Natural killer cell (primary cell): ENCODE results near the gene SLC6A11. TPM values are rescaled to one million over a fixed set of nuclear protein-coding genes. Genes with fewer than 3 reads are reported as not detected.

Experiments
- ATAC-seq, 3 donors: fragments of 150-1000 bp in 2 of 3; fragments of 200-7000 bp in 1 of 3; cut with Tn5 transposase; 1 replicate in 1 of 3; 2 replicates in 2 of 3; pipeline ENCODE4 v1.10.0; 2021; ENCODE audit warnings: mild to moderate bottlenecking in 2 of 3, moderate library complexity in 2 of 3
- DNase-seq, 2 donors: peaks; one replicate each; pipeline versions ENCODE4 v3.0.0 to v3.0.0-alpha.2; 2013 to 2021; ENCODE audit warnings: mixed read lengths in 1 of 2
- H3K27ac ChIP-seq: one replicate; pipeline ENCODE4 v1.5.1; 2013; ENCODE audit warnings: mild to moderate bottlenecking, low read length
- H3K27me3 ChIP-seq: one replicate; pipeline ENCODE4 v1.6.1; 2013; ENCODE audit warnings: low read length; ENCODE audit not compliant: control insufficient read depth, insufficient read depth
- H3K36me3 ChIP-seq: one replicate; pipeline ENCODE4 v1.6.1; 2013; ENCODE audit warnings: low read length; ENCODE audit not compliant: control insufficient read depth, insufficient read depth
- H3K4me1 ChIP-seq: one replicate; pipeline ENCODE4 v1.6.1; 2013; ENCODE audit warnings: low read length; ENCODE audit not compliant: control insufficient read depth, insufficient read depth
- H3K4me3 ChIP-seq: one replicate; pipeline ENCODE4 v1.5.1; 2013; ENCODE audit warnings: low read length
- H3K9me3 ChIP-seq: one replicate; pipeline ENCODE4 v1.6.1; 2013; ENCODE audit warnings: low read length; ENCODE audit not compliant: control insufficient read depth, insufficient read depth
- H3K27ac Mint-ChIP-seq, 2 donors: one replicate each; pipeline ENCODE4 v1.8.0; 2022; ENCODE audit warnings: mild to moderate bottlenecking in 2 of 2, mixed read lengths in 2 of 2, moderate library complexity in 1 of 2
- H3K27me3 Mint-ChIP-seq, 2 donors: one replicate each; pipeline ENCODE4 v1.8.0; 2022; ENCODE audit warnings: low read depth in 2 of 2, mixed read lengths in 2 of 2
- H3K36me3 Mint-ChIP-seq: one replicate; pipeline ENCODE4 v1.8.0; 2022; ENCODE audit warnings: mixed read lengths
- H3K4me1 Mint-ChIP-seq, 2 donors: one replicate each; pipeline ENCODE4 v1.8.0; 2022; ENCODE audit warnings: mixed read lengths in 2 of 2
- H3K4me3 Mint-ChIP-seq: one replicate; pipeline ENCODE4 v1.8.0; 2022; ENCODE audit warnings: mild to moderate bottlenecking, moderate library complexity, mixed read lengths
- H3K9me3 Mint-ChIP-seq, 2 donors: one replicate each; pipeline ENCODE4 v1.8.0; 2022; ENCODE audit warnings: mixed read lengths in 2 of 2
- CTCF ChIP-seq: fragments of 200-600 bp; IDR thresholded peaks from one replicate; pipeline ENCODE4 v1.8.0; 2022; ENCODE audit warnings: antibody characterized with exemption
- WGBS: methylation state at CpG from one replicate; pipeline ENCODE4 v1.1.7; 2013; ENCODE audit warnings: missing lambda C conversion rate; ENCODE audit not compliant: insufficient coverage; 5-methylcytosine and 5-hydroxymethylcytosine counted together
- intact Hi-C: fragments of 100-400 bp; cut with micrococcal nuclease; formaldehyde crosslinking; loops from one replicate; pipeline ENCODE4 v1.14.2; 2022
- total RNA-seq, 4 donors: library from RNA; stranded (reverse); fragments of 120-200 nt in 1 of 4; gene quantifications; one replicate each; pipeline versions ENCODE4 v1.2.3 to v1.2.4, GENCODE V29; 2013 to 2022

Gene SLC6A11
- total RNA-seq, 3 donors from 2014 or later (not counting 1 experiment from before 2014, with no cell fraction given): not detected

GRCh38 chr3:10845839-10846656, 30.0 kb downstream of the SLC6A11 start:
- H3K9me3 ChIP-seq: no peaks in the 10 kb centered on the region
- Mint-ChIP-seq H3K9me3 (no peaks in the 10 kb centered on the region), H3K36me3 (no peaks in the 10 kb centered on the region), H3K4me1 (no peaks in the 10 kb centered on the region), H3K4me3 (no peak overlapping the region), H3K27me3 (peaks cover 6 to 10% of the 10 kb centered on the region in 2 donors), H3K27ac (no peak overlapping the region)
- intact Hi-C loops: no loop called here
- H3K4me1 ChIP-seq: no peaks in the 10 kb centered on the region
- no peak for TF ChIP-seq CTCF
- no peaks in the 10 kb centered on the region for H3K27me3 ChIP-seq
- 57% methylated on average over 5 of the region's 5 CpGs for WGBS
- no peak for DNase-seq
- H3K36me3 ChIP-seq: no peaks in the 10 kb centered on the region
- ATAC-seq: peak in 1 of 3 donors; percentile 37
- no peak overlapping the region for H3K4me3 ChIP-seq
- no peak overlapping the region for H3K27ac ChIP-seq

GRCh38 chr3:10846657-10846975, 30.6 kb downstream of the SLC6A11 start:
- Mint-ChIP-seq H3K9me3 (no peaks in the 10 kb centered on the region), H3K27ac (no peak overlapping the region), H3K4me3 (no peak overlapping the region), H3K36me3 (no peaks in the 10 kb centered on the region), H3K27me3 (peaks cover 6 to 10% of the 10 kb centered on the region in 2 donors), H3K4me1 (no peaks in the 10 kb centered on the region)
- intact Hi-C loops: no loop called here
- Histone ChIP-seq H3K4me3 (no peak overlapping the region), H3K9me3 (no peaks in the 10 kb centered on the region), H3K27ac (no peak overlapping the region), H3K27me3 (no peaks in the 10 kb centered on the region), H3K36me3 (no peaks in the 10 kb centered on the region), H3K4me1 (no peaks in the 10 kb centered on the region)
- no peak for TF ChIP-seq CTCF
- 88% methylated on average over 3 of the region's 4 CpGs for WGBS
- ATAC-seq (no peak), DNase-seq (no peak)

- H3K27me3 Mint-ChIP-seq: peaks cover 10 to 11% of the 10 kb centered on the region in 2 donors
- intact Hi-C loops: no loop called here
Observed at GRCh38 chr3:10848261-10848660, 32.2 kb downstream of the SLC6A11 start.

More at GRCh38 chr3:10848261-10848660, 32.2 kb downstream of the SLC6A11 start:
- TF ChIP-seq CTCF: no peak
- Mint-ChIP-seq H3K36me3 (no peaks in the 10 kb centered on the region), H3K27ac (no peak overlapping the region), H3K4me3 (no peak overlapping the region), H3K9me3 (no peaks in the 10 kb centered on the region), H3K4me1 (no peaks in the 10 kb centered on the region)
- Histone ChIP-seq H3K4me1 (no peaks in the 10 kb centered on the region), H3K9me3 (no peaks in the 10 kb centered on the region), H3K27me3 (no peaks in the 10 kb centered on the region), H3K36me3 (no peaks in the 10 kb centered on the region), H3K4me3 (no peak overlapping the region), H3K27ac (no peak overlapping the region)
- DNase-seq (no peak), ATAC-seq (no peak)
- 78% methylated on average over 3 of the region's 3 CpGs for WGBS
